Measurements from ENCODE around the gene C17orf114.
A peak's percentile ranks its signal among the peaks of the same experiment; 100 is the strongest.

Gene C17orf114

DNA sequence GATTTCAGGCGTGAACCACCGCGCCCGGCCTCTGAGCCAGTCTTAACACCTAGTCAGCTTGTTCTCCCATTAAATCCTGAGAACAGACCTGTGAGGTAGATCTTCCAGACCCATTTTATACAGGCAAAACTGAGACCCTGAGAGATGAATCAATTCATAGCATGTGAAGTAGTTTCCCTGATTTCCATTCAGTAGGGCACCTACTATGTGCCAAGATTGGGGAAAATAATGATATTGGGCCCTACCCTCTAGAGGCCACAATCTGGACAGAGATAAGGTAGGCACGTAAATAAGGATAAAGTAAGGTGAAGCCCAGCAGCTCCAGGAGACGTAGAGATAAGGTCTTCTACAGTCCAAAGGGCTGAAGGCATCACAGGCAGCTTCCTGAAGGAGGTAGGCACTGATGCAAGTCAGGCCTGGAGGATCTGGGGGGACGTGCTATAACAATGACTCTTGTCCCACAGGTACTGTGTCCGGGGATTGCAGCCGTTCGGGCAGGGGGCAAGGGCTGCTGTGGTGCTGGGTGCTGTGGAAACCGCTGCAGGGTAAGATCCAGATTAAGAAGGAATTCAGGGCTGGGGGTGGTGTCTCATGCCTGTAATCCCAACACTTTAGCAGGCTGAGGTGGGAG is 21.7 kb downstream of the C17orf114 start:
- Mint-ChIP-seq H3K4me3 (no peak overlapping the region), H3K36me3 (no peaks in the 10 kb centered on the region), H3K4me1 (ENCODE audit: low read depth) (no peaks in the 10 kb centered on the region), H3K27ac (no peak overlapping the region), H3K9me3 (no peaks in the 10 kb centered on the region), H3K27me3 (peaks cover 35% of the 10 kb centered on the region)
- CTCF ChIA-PET: interaction anchor here (1.1 to 2.1 kb wide), 2 partner anchors 9 to 123 kb away, joined by 3 to 9 read pairs; partner anchors contain the start of gene CHRNE
- DNase-seq: no peak
- intact Hi-C loops (cut with micrococcal nuclease): no loop called here
- POLR2A ChIA-PET: no interaction called here

DNA sequence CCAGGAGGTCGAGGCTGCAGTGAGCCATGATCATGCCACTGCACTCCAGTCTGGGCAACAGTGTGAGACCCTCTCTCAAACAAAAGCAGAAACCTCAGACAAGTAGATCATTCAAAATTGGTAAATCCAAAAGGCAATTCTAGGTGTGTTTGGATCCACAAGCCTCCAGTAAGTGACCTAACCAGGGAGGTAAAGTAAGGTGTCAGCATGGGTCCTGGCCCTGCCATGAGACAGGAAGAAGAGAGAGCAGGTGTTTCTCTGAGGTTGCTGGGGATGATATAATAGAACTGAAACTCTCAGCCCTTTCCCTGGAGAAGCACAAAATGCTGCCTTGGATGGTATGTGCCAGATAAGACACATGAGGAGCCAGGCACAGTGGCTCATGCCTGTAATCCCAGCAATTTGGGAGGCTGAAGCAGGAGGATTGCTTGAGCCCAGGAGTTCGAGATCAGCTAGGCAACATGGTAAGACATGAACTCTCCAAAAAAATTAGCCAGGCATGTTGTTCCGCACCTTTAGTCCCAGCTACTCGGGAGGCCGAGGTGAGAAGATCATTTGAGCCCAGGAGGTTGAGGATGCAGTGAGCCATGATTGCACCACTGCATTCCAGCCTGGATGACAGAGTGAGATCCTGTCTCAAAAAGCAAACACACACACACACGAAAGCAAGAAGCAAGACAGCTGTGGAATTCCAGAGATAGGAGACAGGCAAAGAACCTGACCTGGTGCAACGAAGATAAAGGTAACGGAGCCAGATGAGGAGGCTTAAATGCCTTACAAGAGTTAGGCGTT is 24.0 kb downstream of the C17orf114 start:
- Mint-ChIP-seq H3K36me3 (no peaks in the 10 kb centered on the region), H3K4me1 (ENCODE audit: low read depth) (no peaks in the 10 kb centered on the region), H3K4me3 (no peak overlapping the region), H3K27me3 (peaks cover 20% of the 10 kb centered on the region), H3K27ac (no peak overlapping the region), H3K9me3 (no peaks in the 10 kb centered on the region)
- intact Hi-C loops (cut with micrococcal nuclease): no loop called here
- POLR2A ChIA-PET: interaction anchor here (0.8 kb wide), 1 partner anchor 12 kb away, joined by 3 read pairs; no protein-coding TSS in a partner anchor
- CTCF ChIA-PET: interaction anchor here (2.1 kb wide), 1 partner anchor 12 kb away, joined by 9 read pairs; no protein-coding TSS in a partner anchor
- no peak for DNase-seq

DNA sequence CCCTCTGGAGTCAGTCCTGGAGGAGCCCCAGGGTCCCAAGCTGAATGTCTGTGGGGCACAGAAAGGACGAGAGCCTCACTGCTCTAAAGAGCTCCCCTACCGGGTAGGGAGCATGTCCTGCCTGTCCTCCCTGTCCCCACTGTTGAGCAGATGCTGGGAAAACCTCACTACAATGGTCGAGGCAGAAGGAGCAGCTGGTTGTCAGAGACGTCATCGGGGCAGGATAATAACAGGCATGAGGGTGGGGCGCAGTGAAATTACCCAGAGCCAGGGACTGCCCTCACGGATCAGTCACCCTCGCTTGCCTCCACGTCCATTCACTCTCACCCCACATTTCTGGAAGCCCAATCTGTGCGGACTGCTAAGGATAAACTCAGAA is 29.9 kb downstream of the C17orf114 start:
- H3K4me1 Mint-ChIP-seq (ENCODE audit: low read depth): peaks cover 11% of the 10 kb centered on the region
- ChIA-PET POLR2A (no interaction called here), CTCF (interaction anchor here (2.0 kb wide), 1 partner anchor 18 kb away, joined by 5 read pairs; no protein-coding TSS in a partner anchor)
- intact Hi-C loops (cut with micrococcal nuclease): no loop called here
- H3K36me3 Mint-ChIP-seq: no peaks in the 10 kb centered on the region
- no peak overlapping the region for H3K27ac Mint-ChIP-seq
- H3K9me3 Mint-ChIP-seq: no peaks in the 10 kb centered on the region
- H3K4me3 Mint-ChIP-seq: no peak overlapping the region
- H3K27me3 Mint-ChIP-seq: peaks cover 8% of the 10 kb centered on the region
- no peak for DNase-seq

DNA sequence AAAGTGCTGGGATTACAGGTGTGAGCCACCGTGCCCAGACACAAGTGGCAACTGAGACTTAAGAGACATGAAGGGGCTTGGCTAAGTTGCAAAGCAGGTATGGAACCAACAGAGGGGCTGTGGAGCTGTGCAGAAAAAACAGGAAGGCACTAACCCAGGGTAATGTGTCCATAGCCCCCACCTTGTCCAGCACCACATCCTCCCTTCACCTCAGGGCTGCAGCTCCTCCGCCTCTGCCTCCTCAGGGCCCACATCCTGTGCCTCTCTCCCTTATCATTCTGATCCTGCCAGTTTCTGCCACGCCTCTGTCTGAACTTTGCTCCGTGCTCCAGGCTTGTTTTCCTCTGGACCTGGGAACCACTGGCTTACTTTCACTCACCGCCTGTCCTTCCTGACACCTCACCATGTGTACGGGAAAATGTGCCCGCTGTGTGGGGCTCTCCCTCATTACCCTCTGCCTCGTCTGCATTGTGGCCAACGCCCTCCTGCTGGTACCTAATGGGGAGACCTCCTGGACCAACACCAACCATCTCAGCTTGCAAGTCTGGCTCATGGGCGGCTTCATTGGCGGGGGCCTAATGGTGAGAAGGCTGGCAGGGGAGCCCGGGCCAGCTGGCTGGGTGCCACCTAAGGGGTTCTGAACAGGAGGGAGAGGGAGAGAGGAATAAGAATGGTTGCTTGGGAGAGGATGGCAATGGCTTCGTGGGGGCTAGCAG is 30.5 kb downstream of the C17orf114 start, which contains the start of gene TM4SF5:
Gene TM4SF5 (plus strand): TSS at position 368 of the 716 bp plus-strand sequence. CDS start 37 bp downstream, at position 405.
- H3K27ac Mint-ChIP-seq: no peak within 1 kb of the TSS
- no peaks in the 10 kb centered on the region for H3K9me3 Mint-ChIP-seq
- peaks cover 11% of the 10 kb centered on the region for H3K4me1 Mint-ChIP-seq (ENCODE audit: low read depth)
- H3K27me3 Mint-ChIP-seq: peaks cover 8% of the 10 kb centered on the region
- no peak within 1 kb of the TSS for H3K4me3 Mint-ChIP-seq
- CTCF ChIA-PET: interaction anchor here (2.0 kb wide), 1 partner anchor 18 kb away, joined by 5 read pairs; no protein-coding TSS in a partner anchor
- POLR2A ChIA-PET: no interaction called here
- no peaks in the 10 kb centered on the region for H3K36me3 Mint-ChIP-seq
- DNase-seq: peak; percentile 47
- intact Hi-C loops (cut with micrococcal nuclease): no loop called here

DNA sequence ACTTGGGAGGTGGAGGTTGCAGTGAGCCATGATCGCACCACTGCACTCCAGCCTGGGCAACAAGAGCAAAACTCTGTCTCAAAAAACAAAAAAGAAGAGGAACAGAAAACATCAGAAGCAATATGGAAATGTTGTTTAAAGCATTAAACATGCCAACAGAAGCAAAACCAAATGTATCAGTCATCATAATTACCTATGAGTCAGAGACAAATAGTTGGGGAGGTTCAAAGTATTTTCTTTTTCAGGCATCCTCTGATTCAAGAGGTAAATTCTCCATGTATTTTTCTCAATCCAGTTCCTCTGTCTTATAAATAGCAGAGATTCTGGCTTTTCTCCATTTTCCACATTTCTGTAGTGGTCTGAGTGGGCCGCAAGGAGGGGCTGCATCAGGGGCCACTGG is 32.5 kb downstream of the C17orf114 start:
- H3K27ac Mint-ChIP-seq: no peak overlapping the region
- POLR2A ChIA-PET: no interaction called here

DNA sequence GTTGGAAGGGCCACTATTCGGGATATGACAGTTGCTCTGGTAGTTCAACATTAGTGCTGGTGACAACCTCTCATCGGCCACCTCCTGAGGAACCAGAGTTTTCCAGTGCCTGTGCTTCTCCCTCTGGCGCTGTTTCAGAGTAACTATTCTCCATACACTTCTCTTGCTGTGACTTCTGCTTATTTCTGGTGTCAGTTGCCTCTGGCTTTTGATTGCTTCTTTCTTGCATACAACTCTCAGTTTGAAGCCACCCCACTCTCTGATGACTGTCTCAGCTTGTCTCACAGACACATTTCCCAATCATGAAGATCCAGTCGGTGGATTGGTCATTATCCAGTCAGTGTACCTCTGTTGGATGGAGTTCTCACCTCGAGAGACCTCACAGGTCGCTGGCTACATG is 33.8 kb downstream of the C17orf114 start:
- peaks cover 6% of the 10 kb centered on the region for H3K27me3 Mint-ChIP-seq
- CTCF ChIA-PET: no interaction called here

More for the DNA sequence above, 32.5 kb downstream of the C17orf114 start:
- peaks cover 6% of the 10 kb centered on the region for H3K27me3 Mint-ChIP-seq
- H3K9me3 Mint-ChIP-seq: no peaks in the 10 kb centered on the region
- H3K36me3 Mint-ChIP-seq: no peaks in the 10 kb centered on the region
- peaks cover 11% of the 10 kb centered on the region for H3K4me1 Mint-ChIP-seq (ENCODE audit: low read depth)
- DNase-seq: no peak
- CTCF ChIA-PET: no interaction called here
- intact Hi-C loops (cut with micrococcal nuclease): no loop called here
- H3K4me3 Mint-ChIP-seq: no peak overlapping the region

DNA sequence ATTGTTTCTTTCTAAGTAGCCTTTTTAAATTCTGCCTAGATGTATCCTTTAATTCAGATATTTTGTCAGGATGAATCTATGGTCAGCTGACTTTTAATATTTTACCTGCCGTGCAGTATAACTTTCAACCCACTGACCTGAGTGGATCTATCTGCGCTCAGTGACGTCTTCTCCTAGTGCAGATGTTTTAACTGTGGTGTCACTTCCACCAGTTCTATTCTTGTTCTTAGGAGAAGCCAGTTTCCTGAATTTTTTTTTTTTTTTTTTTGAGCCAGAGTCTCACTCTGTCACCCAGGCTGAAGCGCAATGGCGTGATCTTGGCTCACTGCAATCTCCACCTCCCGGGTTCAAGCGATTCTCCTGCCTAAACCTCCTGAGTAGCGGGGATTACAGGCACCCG is 35.4 kb downstream of the C17orf114 start:
- intact Hi-C loops (cut with micrococcal nuclease): no loop called here
- no peak for DNase-seq
- Mint-ChIP-seq H3K27me3 (peaks cover 4% of the 10 kb centered on the region), H3K36me3 (no peaks in the 10 kb centered on the region), H3K4me1 (ENCODE audit: low read depth) (peaks cover 7% of the 10 kb centered on the region), H3K9me3 (no peaks in the 10 kb centered on the region), H3K4me3 (no peak overlapping the region), H3K27ac (no peak overlapping the region)
- ChIA-PET POLR2A (no interaction called here), CTCF (interaction anchor here (0.7 kb wide), 1 partner anchor 307 kb away, joined by 3 read pairs; no protein-coding TSS in a partner anchor)

More for the DNA sequence above, 33.8 kb downstream of the C17orf114 start:
- H3K27ac Mint-ChIP-seq: no peak overlapping the region
- no peaks in the 10 kb centered on the region for H3K9me3 Mint-ChIP-seq
- H3K4me3 Mint-ChIP-seq: no peak overlapping the region
- H3K4me1 Mint-ChIP-seq (ENCODE audit: low read depth): peaks cover 11% of the 10 kb centered on the region
- intact Hi-C loops (cut with micrococcal nuclease): no loop called here
- H3K36me3 Mint-ChIP-seq: no peaks in the 10 kb centered on the region
- no peak for DNase-seq
- POLR2A ChIA-PET: no interaction called here

DNA sequence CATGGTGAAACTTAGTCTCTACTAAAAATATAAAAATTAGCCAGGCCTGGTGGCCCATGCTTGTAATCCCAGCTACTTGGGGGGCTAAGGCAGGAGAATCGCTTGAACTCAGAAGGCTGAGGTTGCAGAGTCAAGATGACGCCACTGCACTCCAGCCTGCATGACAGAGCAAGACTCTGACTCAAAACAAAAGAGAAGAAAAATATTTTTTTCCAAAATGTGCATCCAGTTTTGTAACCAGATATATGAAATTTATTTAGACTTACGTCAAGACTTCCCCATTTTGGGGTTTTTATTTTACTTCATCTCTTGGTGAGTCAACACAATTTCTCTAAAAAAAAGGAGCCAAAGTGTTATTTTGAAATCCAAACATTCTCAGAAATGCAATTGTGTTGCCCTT is 35.9 kb downstream of the C17orf114 start:
- Mint-ChIP-seq H3K9me3 (no peaks in the 10 kb centered on the region), H3K27me3 (peaks cover 3% of the 10 kb centered on the region), H3K4me3 (no peak overlapping the region), H3K4me1 (ENCODE audit: low read depth) (peaks cover 3% of the 10 kb centered on the region), H3K36me3 (no peaks in the 10 kb centered on the region), H3K27ac (no peak overlapping the region)
- intact Hi-C loops (cut with micrococcal nuclease): no loop called here
- ChIA-PET POLR2A (no interaction called here), CTCF (no interaction called here)
- no peak for DNase-seq

DNA sequence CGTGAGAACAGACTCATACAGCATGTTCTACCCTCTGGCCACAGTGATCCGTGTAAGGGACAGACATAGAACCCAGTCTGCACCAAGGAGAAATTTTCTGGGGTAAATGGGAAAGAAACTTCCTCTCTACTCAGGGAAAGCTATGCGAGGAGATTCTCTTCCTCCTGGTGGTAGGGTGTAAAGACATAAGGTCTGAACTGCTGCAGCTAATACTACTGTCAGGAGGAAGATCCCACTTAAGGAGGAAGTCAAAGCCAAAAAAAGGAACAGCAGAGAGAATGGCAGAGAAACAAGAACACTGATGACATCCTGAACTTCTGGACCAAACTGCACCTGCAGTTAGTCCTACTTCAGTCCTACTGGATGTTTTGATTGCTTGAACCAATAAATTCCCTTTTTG is 37.5 kb downstream of the C17orf114 start:
- POLR2A ChIA-PET: no interaction called here
- DNase-seq: no peak
- Mint-ChIP-seq H3K27me3 (peaks cover 8% of the 10 kb centered on the region), H3K4me3 (no peak overlapping the region), H3K36me3 (no peaks in the 10 kb centered on the region), H3K27ac (no peak overlapping the region), H3K4me1 (ENCODE audit: low read depth) (no peaks in the 10 kb centered on the region), H3K9me3 (no peaks in the 10 kb centered on the region)
- intact Hi-C loops (cut with micrococcal nuclease): no loop called here
- CTCF ChIA-PET: interaction anchor here (1.7 kb wide), 1 partner anchor 25 kb away, joined by 6 read pairs; no protein-coding TSS in a partner anchor

DNA sequence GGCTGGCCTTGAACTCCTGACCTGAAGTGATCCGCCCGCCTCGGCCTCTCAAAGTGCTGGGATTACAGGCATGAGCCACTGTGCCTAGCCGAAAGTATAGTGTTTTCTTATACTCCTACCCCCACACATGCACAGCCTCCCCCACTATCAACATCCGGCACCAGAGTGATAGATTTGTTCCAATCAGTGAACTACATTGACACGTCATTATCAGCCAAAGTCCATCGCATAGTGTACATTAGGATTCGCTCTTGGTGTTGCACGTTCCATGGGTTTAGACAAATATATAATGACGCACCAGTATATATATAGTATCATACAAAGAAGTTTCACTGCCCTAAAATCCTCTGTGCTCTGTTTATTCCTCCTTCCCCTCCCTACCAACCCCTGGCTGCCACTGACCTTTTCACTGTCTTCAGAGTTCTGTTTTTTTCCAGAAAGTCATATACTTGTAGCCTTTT is 42.3 kb downstream of the C17orf114 start:
- no peaks in the 10 kb centered on the region for H3K9me3 Mint-ChIP-seq
- H3K4me1 Mint-ChIP-seq (ENCODE audit: low read depth): no peaks in the 10 kb centered on the region
- H3K27ac Mint-ChIP-seq: no peak overlapping the region
- CTCF ChIA-PET: no interaction called here
- H3K4me3 Mint-ChIP-seq: no peak overlapping the region
- peaks cover 10% of the 10 kb centered on the region for H3K27me3 Mint-ChIP-seq
- DNase-seq: no peak
- POLR2A ChIA-PET: no interaction called here
- no peaks in the 10 kb centered on the region for H3K36me3 Mint-ChIP-seq
- intact Hi-C loops (cut with micrococcal nuclease): no loop called here

DNA sequence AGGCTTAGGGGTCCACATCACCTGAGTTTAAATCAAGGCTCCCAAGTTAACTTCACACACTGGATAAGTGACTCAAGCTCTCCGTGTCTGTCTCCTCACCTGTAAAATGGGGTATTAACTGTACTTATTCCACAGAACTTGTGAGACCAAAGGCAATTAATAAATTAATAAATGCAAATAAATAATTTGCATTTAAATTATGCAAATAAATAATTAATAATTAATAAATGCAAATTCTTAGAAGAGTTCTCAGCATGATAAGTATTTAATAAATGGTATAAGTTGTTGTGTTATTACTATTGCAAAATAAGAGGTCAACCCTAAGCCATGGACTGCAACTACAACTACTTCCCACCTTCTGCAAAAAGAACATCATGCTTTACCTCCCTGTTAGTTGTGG is 48.7 kb downstream of the C17orf114 start:
- POLR2A ChIA-PET: no interaction called here
- Mint-ChIP-seq H3K27me3 (peaks cover 16% of the 10 kb centered on the region), H3K4me3 (no peak overlapping the region), H3K36me3 (no peaks in the 10 kb centered on the region), H3K9me3 (no peaks in the 10 kb centered on the region), H3K4me1 (ENCODE audit: low read depth) (peaks cover 2% of the 10 kb centered on the region), H3K27ac (no peak overlapping the region)
- intact Hi-C loops (cut with micrococcal nuclease): no loop called here
- DNase-seq: no peak
- CTCF ChIA-PET: no interaction called here

DNA sequence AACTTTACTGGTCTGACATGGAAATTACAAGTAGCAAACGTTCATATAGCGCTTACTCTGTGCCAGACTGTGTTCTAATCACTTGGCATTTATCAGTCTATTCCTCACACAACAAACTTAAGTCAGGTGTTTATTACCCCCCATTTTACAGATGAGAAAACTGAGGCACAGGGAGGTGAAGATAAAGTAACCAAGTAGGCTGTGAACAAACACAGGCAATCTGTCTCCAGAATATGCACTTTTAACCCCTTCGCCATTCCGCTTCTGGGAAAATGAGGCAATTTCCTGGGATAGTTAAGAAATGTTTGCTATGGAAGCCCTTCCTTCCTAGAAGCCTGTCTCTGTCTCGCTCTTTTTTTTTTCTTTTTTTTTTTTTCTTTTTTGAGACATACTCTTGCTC is 50.2 kb downstream of the C17orf114 start:
- ChIA-PET POLR2A (no interaction called here), CTCF (no interaction called here)
- H3K27ac Mint-ChIP-seq: no peak overlapping the region

More for the DNA sequence above, 50.2 kb downstream of the C17orf114 start:
- peaks cover 11% of the 10 kb centered on the region for H3K4me1 Mint-ChIP-seq (ENCODE audit: low read depth)
- peaks cover 16% of the 10 kb centered on the region for H3K27me3 Mint-ChIP-seq
- DNase-seq: no peak
- intact Hi-C loops (cut with micrococcal nuclease): no loop called here
- H3K36me3 Mint-ChIP-seq: no peaks in the 10 kb centered on the region
- H3K9me3 Mint-ChIP-seq: no peaks in the 10 kb centered on the region
- no peak overlapping the region for H3K4me3 Mint-ChIP-seq
